Lower leg skin (tissue), 4 donors: Measurements from ENCODE around the gene PCDHGB1. TPM values are rescaled to one million over a fixed set of nuclear protein-coding genes. Genes with fewer than 3 reads are reported as not detected.
"Not testable (repeated sequence)": the region's sequence is repeated elsewhere in the genome, so short reads cannot be mapped to it uniquely, and the experiment has no call there.

Experiments
- DNase-seq, 2 donors: peaks; one replicate each; pipeline ENCODE4 v3.0.0-alpha.2; 2019; ENCODE audit warnings: low spot score in 2 of 2
- H3K4me3 ChIP-seq: fragments of 200-600 bp; sonication (generic); 2 replicates; pipeline ENCODE4 v1.5.1; 2017; ENCODE audit warnings: mild to moderate bottlenecking, low read depth; ENCODE audit not compliant: poor library complexity, severe bottlenecking
- CTCF ChIP-seq, 3 donors: fragments of 450-650 bp; IDR thresholded peaks; one replicate each; pipeline ENCODE4 v1.5.1; 2016; ENCODE audit warnings: antibody characterized with exemption in 3 of 3, mild to moderate bottlenecking in 3 of 3, moderate library complexity in 2 of 3
- POLR2A ChIP-seq, 2 donors: fragments of 450-650 bp; IDR thresholded peaks; one replicate each; pipeline ENCODE4 v1.6.1; 2016 to 2017; ENCODE audit warnings: antibody characterized with exemption in 2 of 2, mild to moderate bottlenecking in 1 of 2, moderate library complexity in 1 of 2
- WGBS, 2 donors: methylation state at CpG; one replicate each; pipeline ENCODE4 v1.1.5; 2018; 5-methylcytosine and 5-hydroxymethylcytosine counted together
- intact Hi-C: fragments of 100-400 bp; cut with DNase I; formaldehyde crosslinking; loops from one replicate; pipeline ENCODE4 v1.15.0; 2023; ENCODE audit warnings: low total_unique reads
- total RNA-seq, 4 donors: library from RNA; depleted of rRNA; stranded (reverse); fragments of >200 nt; gene quantifications; one replicate each; pipeline ENCODE4 v1.1.0, GENCODE V29; 2016

The PCDHGB1 gene
- total RNA-seq, 4 donors from 2014 or later = 0.30 to 1.3 (median 1.1) TPM

- no peak for TF ChIP-seq POLR2A (IDR thresholded peaks at IDR 0.05)
- no peak for TF ChIP-seq CTCF (IDR thresholded peaks at IDR 0.05)
- intact Hi-C loops = no loop called here
- H3K4me3 ChIP-seq = no peak overlapping the region
- DNase-seq = no peak
- WGBS, 2 donors = 46 to 51% methylated on average over 10 of the region's 10 CpGs
Measured at GRCh38 chr5:141388661-141389060, 38.8 kb downstream of the PCDHGB1 start.

GRCh38 chr5:141389153-141390042 is 39.5 kb downstream of the PCDHGB1 start:
- no peak overlapping the region for H3K4me3 ChIP-seq
- TF ChIP-seq CTCF (IDR thresholded peaks at IDR 0.05) = no peak
- no peak for TF ChIP-seq POLR2A (IDR thresholded peaks at IDR 0.05)
- DNase-seq = peak in 1 of 2 donors; percentile 62
- intact Hi-C loops = no loop called here
- 35 to 39% methylated on average over 31 to 42 of the region's 77 CpGs for WGBS, 2 donors

GRCh38 chr5:141392429-141393198 is 42.7 kb downstream of the PCDHGB1 start, which contains the start of gene PCDHGA8:
PCDHGA8 (plus strand) TSS chr5:141392633; CDS start chr5:141392814, 181 bp downstream.
- TF ChIP-seq CTCF (IDR thresholded peaks at IDR 0.05) (no peak), POLR2A (IDR thresholded peaks at IDR 0.05) (no peak)
- intact Hi-C loops = no loop called here
- no peak for DNase-seq
- WGBS, 2 donors = 27 to 34% methylated on average over 38 of the region's 38 CpGs
- no peak within 1 kb of the TSS for H3K4me3 ChIP-seq

- H3K4me3 ChIP-seq = no peak overlapping the region
- WGBS, 2 donors = 32 to 37% methylated on average over 21 of the region's 21 CpGs
- no peak for DNase-seq
- intact Hi-C loops = no loop called here
- no peak for TF ChIP-seq CTCF (IDR thresholded peaks at IDR 0.05)
- no peak for TF ChIP-seq POLR2A (IDR thresholded peaks at IDR 0.05)
Measured at GRCh38 chr5:141393267-141393666, 43.4 kb downstream of the PCDHGB1 start.

GRCh38 chr5:141394401-141395187 is 44.7 kb downstream of the PCDHGB1 start:
- WGBS, 2 donors = 33 to 40% methylated on average over 29 to 38 of the region's 53 CpGs
- intact Hi-C loops, DNase-seq, H3K4me3 ChIP-seq: not testable (repeated sequence)

- H3K4me3 ChIP-seq, intact Hi-C loops: not testable (repeated sequence)
- DNase-seq = peak in 1 of 2 donors; percentile 83
- 8 to 10% methylated on average over 22 to 27 of the region's 43 CpGs for WGBS, 2 donors
Measured at GRCh38 chr5:141397756-141398551, 48.1 kb downstream of the PCDHGB1 start, which contains the start of gene PCDHGB5. PCDHGB5 (plus strand) TSS chr5:141397947; CDS start chr5:141398128, 181 bp downstream.
